ENCODE data around the gene MOB1B. TPM values are rescaled to one million over a fixed set of nuclear protein-coding genes. Genes with fewer than 3 reads are reported as not detected.

The MOB1B gene
- total RNA-seq, 4 donors from 2014 or later: 8.3 to 17.9 (median 11.6) TPM

GRCh38 chr4:70945046-70945445, 42.9 kb downstream of the MOB1B start:
- Histone ChIP-seq H3K36me3 (no peaks in the 10 kb centered on the region), H3K4me1 (no peaks in the 10 kb centered on the region), H3K9me3 (no peaks in the 10 kb centered on the region), H3K27me3 (no peaks in the 10 kb centered on the region), H3K27ac (no peak overlapping the region), H3K4me3 (no peak overlapping the region)
- DNase-seq: no peak
- intact Hi-C loops (cut with DNase I): no loop called here
- 43 to 50% methylated on average over 3 of the region's 3 CpGs for WGBS, 2 donors
- TF ChIP-seq POLR2A (IDR thresholded peaks at IDR 0.05) (no peak), CTCF (IDR thresholded peaks at IDR 0.05) (no peak)

GRCh38 chr4:70945452-70946055, 43.4 kb downstream of the MOB1B start:
- no peaks in the 10 kb centered on the region for H3K4me1 ChIP-seq
- H3K9me3 ChIP-seq: no peaks in the 10 kb centered on the region
- intact Hi-C loops (cut with DNase I): no loop called here
- TF ChIP-seq CTCF (IDR thresholded peaks at IDR 0.05): no peak
- TF ChIP-seq POLR2A (IDR thresholded peaks at IDR 0.05): no peak
- no peak overlapping the region for H3K4me3 ChIP-seq
- no peaks in the 10 kb centered on the region for H3K27me3 ChIP-seq
- WGBS, 2 donors: 77 to 83% methylated on average over 3 of the region's 3 CpGs
- no peak overlapping the region for H3K27ac ChIP-seq
- no peak for DNase-seq
- H3K36me3 ChIP-seq: no peaks in the 10 kb centered on the region

GRCh38 chr4:70946939-70947338, 44.8 kb downstream of the MOB1B start:
- TF ChIP-seq CTCF (IDR thresholded peaks at IDR 0.05) (no peak), POLR2A (IDR thresholded peaks at IDR 0.05) (no peak)
- H3K4me3 ChIP-seq: no peak overlapping the region

GRCh38 chr4:70948665-70949260, 46.6 kb downstream of the MOB1B start:
- TF ChIP-seq POLR2A (IDR thresholded peaks at IDR 0.05) (no peak), CTCF (IDR thresholded peaks at IDR 0.05) (no peak)
- 72 to 73% methylated on average over 5 of the region's 5 CpGs for WGBS, 2 donors
- intact Hi-C loops (cut with DNase I): no loop called here
- Histone ChIP-seq H3K27ac (no peak overlapping the region), H3K4me1 (no peaks in the 10 kb centered on the region), H3K27me3 (no peaks in the 10 kb centered on the region), H3K4me3 (no peak overlapping the region), H3K9me3 (no peaks in the 10 kb centered on the region), H3K36me3 (no peaks in the 10 kb centered on the region)
- no peak for DNase-seq

More at GRCh38 chr4:70946939-70947338, 44.8 kb downstream of the MOB1B start:
- H3K4me1 ChIP-seq: no peaks in the 10 kb centered on the region
- H3K9me3 ChIP-seq: no peaks in the 10 kb centered on the region
- no peaks in the 10 kb centered on the region for H3K36me3 ChIP-seq
- 65 to 66% methylated on average over 4 of the region's 4 CpGs for WGBS, 2 donors
- no peak overlapping the region for H3K27ac ChIP-seq
- H3K27me3 ChIP-seq: no peaks in the 10 kb centered on the region
- DNase-seq: no peak
- intact Hi-C loops (cut with DNase I): no loop called here

GRCh38 chr4:70954032-70954431, 51.9 kb downstream of the MOB1B start:
- 58 to 94% methylated on average over 1 of the region's 1 CpG for WGBS, 2 donors
- Histone ChIP-seq H3K9me3 (no peaks in the 10 kb centered on the region), H3K27ac (no peak overlapping the region), H3K27me3 (no peaks in the 10 kb centered on the region), H3K4me3 (no peak overlapping the region), H3K36me3 (peaks cover 0 to under 1% (median 0%) of the 10 kb centered on the region in 3 donors), H3K4me1 (no peaks in the 10 kb centered on the region)
- TF ChIP-seq POLR2A (IDR thresholded peaks at IDR 0.05): no peak
- no peak for TF ChIP-seq CTCF (IDR thresholded peaks at IDR 0.05)
- DNase-seq: no peak
- intact Hi-C loops (cut with DNase I): no loop called here

All from esophagus squamous epithelium (tissue), 5 donors.